22Rv1 (cell line): ENCODE results near the gene HOXD13.

ENCODE experiments used
- H3K27ac ChIP-seq: fragments of 450-650 bp; 2 replicates; pipeline ENCODE4 v1.5.1; 2017
- CTCF ChIP-seq: fragments of 450-650 bp; IDR thresholded peaks from 2 replicates; pipeline ENCODE4 v1.5.1; 2017; ENCODE audit warnings: mild to moderate bottlenecking
- ZFX ChIP-seq: fragments of 450-650 bp; IDR thresholded peaks from 2 replicates; pipeline ENCODE4 v1.6.1; 2017; ENCODE audit warnings: antibody characterized with exemption, borderline replicate concordance

Gene HOXD13

DNA sequence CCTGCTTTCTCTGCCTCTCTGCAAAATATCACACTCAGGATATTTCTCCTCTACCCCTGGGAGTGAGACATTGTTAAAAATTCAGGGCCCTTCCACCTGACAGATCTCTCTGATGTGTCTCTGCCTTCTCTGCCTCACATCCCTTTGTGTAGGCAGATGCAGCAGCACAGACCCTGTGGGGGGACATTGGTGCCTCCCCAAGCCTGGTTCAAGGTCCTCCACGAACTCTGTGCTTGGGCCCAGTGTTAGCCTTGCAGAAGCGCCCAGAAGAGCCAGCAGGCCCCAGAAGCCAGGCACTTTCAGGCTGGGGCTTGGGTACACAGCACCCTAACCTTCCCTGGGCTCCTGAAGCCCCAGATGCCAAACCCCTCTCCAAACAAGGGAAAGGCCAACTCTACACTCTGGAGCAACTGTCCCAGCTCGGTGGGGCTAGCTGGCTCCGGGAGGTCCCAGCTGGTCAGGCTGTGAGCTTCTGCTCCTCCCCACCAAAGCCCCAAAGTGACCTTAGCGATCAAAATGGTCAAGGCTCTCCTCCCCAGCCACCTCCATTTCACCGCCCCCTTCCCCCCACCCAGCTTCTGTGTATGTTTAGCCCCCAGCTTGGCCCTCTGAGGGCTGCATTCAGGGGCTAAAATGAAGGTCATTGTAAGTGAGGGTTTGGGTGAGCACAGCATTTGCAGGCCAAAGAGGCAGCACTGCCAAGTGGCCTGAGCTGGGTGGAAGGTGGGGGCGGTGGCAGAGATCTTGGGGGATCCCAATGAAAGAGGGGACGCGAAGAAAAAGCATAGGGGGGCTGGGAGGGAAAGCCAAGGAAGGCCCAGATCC, 32.6 kb downstream of the HOXD13 start:
- no peak for TF ChIP-seq CTCF
- no peak for TF ChIP-seq ZFX
- H3K27ac ChIP-seq, result no peak overlapping the region

- no peak overlapping the region for H3K27ac ChIP-seq
- TF ChIP-seq CTCF (no peak), ZFX (no peak)
These were observed 33.2 kb downstream of the HOXD13 start for GRCh38 chr2:176125772-176126054.

- no peak overlapping the region for H3K27ac ChIP-seq
- TF ChIP-seq CTCF (peak; percentile 72), ZFX (no peak)
These were observed 34.6 kb downstream of the HOXD13 start for GRCh38 chr2:176126929-176127773.

GRCh38 chr2:176127774-176128072, 35.2 kb downstream of the HOXD13 start:
- H3K27ac ChIP-seq, result no peak overlapping the region
- TF ChIP-seq ZFX, result no peak
- TF ChIP-seq CTCF, result no peak

GRCh38 chr2:176128172-176128981, 35.9 kb downstream of the HOXD13 start:
- no peak overlapping the region for H3K27ac ChIP-seq
- no peak for TF ChIP-seq CTCF
- no peak for TF ChIP-seq ZFX

DNA sequence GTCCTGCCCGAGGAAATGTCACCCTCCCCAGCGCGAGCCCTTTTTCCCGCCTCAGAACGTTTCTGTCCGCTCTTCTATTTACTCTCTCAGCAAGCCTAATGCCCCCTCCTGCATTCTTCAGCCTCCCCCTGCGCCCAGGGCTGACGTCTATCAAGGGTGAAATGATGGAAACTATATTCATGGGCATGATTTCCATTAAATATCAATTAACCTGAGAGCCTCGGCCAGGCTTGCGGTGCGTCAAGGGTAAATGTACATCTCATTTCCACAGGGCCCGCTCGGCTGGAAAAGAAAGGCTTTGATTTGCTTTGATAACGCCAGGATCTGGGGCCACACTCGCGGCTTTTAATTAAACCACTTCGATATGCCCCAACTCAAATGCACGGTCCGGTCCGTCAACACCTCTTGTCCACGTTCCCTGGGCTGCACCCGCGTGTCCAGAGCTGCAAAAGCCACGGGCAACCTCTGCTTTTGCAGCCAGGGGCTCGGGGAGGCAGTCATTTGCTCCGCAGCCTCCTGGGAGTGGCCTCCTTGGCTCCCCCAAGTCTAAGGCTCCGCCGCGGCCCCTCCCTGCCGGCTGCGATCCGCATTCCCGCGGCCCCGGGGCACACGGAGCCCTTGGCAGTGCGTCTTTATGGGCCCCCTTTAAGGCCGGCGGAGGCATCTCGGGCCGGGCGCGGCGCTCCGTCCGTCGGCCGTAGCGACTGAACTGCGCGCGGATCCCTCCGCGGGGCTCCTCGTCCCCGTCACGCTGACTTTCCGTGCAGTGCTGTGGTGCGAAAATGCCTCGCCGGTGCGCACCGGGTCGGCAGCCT, 36.7 kb downstream of the HOXD13 start, which contains the start of gene HOXD8:
Gene HOXD8 (plus strand): TSS at position 724 of the 815 bp plus-strand sequence. CDS start 662 bp downstream, outside the sequence.
- no peak within 1 kb of the TSS for H3K27ac ChIP-seq
- TF ChIP-seq CTCF, result no peak
